ENCODE data around the gene BPIFB6.

BPIFB6 gene

DNA sequence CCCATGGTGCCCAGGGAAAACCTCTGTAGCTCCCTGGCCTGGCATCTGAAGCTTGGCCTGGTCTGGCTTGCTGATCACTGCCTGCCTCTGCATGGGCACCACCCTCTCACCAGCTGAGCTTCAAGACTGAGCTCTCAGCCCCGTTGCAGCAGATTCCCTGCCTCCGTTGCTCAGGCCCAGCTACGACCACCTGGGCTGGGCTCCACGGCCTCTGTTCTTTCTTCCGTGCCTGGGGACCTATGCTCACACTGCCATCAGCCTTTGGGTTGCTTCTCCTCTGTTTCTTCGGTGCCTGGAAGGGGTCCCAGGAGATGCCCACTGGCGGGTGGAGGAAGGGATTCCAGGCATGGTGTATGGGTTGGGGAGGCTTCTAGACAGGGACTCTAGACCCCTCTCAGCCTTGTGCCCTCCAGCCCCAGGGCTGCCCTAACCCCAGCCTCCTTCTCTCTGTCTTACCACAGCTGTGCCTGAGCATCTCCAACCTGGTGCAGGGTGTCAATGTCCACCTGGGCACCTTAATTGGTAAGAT lies 14.8 kb upstream of the BPIFB6 start:
- DNase-seq (ENCODE audit: low read depth): no peak

DNA sequence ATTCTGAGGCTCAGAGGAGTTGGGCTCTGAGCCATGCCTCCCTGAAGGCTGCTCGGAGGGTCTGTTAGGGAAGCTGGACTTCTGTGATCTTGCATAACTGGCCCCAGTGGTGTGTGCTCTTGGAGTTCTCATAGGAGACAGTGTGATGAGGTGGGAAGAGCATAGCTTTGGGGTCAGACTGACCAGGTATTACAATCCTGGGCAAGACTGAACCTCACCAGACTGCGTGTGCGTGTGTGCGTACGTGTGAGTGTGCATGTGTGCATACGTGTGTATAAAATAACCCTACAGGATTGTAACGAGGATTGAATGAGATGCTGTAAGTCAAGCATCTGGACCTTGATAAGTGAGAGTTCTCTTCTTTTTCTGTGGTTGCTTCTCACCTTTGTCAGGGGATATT lies 13.9 kb upstream of the BPIFB6 start:
- DNase-seq (ENCODE audit: low read depth): no peak

DNA sequence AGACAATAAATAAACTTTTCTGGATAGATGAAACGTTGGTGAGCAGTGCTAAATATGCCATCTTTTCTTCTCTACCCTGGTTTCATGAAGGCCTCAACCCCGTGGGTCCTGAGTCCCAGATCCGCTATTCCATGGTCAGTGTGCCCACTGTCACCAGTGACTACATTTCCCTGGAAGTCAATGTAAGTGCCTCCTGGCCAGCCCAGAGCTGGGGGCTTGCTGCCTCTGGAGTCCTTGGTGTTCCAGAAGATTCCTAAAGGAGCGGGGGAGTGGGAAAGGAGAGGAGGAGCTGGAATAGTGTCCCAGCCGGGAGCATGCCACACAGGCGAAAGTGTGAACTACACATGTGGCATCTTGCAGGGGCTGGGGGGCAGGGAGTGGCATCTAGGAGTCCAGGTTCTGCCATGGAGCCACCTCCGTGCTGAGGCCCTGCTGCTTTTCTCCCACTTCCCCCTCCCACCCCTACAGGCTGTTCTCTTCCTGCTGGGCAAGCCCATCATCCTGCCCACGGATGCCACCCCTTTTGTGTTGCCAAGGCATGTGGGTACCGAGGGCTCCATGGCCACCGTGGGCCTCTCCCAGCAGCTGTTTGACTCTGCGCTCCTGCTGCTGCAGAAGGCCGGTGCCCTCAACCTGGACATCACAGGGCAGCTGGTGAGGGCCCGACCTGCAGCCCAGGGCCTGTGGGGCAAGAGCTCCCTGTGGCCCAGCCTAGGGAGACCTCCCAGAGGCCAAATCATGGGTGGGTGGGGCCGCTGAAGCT lies 13.1 kb upstream of the BPIFB6 start:
- DNase-seq (ENCODE audit: low read depth): no peak

DNA sequence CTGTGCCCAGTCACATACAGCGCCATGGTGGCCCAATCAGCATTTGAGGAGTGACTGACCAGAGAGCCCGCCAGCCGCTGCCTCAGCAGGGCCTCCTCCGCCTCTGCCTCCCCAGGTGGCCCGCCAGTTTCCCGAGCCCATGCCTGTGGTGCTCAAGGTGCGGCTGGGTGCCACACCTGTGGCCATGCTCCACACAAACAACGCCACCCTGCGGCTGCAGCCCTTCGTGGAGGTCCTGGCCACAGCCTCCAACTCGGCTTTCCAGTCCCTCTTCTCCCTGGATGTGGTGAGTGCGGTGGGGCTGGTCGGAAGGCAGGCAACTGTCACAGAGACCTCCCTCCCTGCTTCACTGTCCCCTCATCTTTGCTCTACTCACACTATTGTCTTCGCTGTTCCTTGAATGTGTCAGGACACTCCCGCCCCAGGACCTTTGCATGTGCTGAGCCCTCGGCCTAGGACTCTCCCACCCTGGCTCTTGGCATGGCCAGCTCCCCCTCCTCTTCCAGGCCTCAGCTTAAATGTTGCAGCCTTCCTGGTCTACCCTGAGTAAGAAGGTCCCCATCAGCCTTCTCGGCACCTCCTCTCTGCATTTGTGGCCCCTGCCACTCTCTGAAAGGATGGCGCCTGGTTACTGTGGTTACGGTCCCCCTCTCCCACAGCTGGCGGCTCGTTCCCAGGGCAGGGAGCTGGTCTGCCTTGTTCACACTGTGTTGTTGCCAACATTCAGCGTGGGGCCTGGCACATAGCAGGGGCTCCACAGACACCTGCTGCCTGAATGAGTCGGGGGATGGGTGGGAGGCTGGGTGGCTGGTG lies 11.8 kb upstream of the BPIFB6 start:
- DNase-seq (ENCODE audit: low read depth): no peak

GRCh38 chr20:33020278-33021161 lies 10.9 kb upstream of the BPIFB6 start:
- DNase-seq (ENCODE audit: low read depth): no peak

GRCh38 chr20:33021879-33022278 lies 9.6 kb upstream of the BPIFB6 start:
- DNase-seq (ENCODE audit: low read depth): no peak

DNA sequence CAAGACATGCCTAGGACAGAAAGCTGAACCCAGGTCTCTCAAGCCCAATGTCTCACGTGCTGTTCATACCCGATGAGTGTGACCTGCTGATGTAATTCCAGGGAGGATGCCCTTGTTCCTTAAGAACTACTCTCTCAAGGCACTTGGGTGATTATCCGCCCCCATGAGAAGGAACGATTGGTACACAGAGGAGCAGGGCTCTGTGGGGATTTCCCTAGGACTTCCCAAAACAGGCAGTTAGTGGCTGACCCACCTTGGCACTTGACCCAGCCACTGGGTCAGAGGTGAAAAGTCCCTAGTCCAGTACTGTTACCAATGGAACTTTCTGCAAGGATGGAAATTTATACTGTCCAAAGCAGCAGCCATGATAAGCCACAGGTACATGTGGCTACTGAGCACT lies 9.2 kb upstream of the BPIFB6 start:
- no peak for DNase-seq (ENCODE audit: low read depth)

DNA sequence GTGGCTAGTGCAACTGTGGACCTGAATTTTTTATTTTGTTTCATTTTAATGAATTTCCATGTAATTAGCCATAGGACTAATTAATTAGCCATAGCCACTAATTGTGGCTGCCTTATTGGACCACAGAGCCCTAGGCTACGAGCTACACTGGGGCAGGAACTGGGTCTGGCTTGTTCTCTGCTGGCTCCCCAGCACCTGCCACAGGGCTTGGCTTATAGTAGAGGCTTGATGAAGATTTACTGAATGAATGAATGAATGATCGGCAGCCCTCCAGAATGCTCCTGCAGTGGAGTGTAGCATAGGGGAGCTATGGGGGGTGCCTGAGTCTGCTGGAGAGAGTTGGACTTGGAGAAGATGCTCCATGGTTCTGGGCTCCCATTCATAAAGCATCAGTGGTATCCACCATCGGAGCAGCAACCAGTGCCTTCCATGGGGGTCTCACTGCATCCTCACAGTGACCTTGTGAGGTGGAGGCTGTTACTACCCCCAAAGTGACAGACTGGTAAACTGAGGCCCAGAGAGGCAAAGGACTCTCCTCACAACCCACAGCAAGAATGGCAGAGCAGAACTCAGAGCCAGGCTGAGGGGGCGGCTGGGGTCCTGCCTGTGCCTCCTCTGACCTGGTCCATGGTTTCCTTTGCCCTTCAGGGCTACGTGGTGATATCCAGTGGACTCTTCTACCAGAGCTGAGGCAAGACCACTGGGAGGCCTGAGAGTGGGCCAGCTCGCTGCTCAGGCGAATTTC lies 8.6 kb upstream of the BPIFB6 start:
- no peak for DNase-seq (ENCODE audit: low read depth)

DNA sequence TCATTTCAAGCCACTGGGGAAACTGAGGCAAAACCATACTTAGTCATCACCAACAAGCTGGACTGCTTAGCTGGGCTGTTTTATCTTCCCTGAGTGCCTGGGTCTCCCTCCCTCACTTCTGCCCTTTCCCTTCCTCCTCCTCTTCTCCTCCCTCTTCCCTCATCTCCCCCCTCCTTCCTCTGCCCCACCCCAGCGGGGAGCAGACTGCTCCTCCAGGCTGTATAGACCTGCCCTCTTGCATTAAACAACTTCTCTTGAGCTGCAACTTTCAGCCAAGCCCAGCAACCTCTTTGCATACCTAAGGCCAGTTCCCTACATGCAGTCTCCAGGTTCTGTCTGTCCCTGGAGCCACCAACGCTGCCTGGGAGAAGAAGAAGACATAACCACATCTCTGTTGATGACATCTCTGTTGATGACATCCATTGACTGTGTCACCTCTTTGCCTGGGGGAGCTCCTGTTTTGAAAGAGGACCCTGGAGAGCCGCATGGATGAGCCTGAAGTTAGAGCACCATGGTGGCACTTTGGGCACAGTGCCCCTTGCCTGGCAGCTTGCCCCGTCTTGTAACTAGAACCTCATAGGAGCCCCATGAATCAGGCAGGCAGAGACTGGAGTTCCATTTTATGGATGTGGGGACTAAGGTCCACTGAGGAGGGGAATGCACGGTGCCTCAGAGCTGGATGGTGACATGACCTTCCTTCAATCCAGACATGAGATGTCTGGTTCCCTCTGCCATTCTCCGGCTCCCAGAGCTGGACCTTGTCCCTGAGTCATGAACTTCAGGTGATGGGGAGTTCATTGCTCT lies 7.8 kb upstream of the BPIFB6 start:
- no peak for DNase-seq (ENCODE audit: low read depth)

DNA sequence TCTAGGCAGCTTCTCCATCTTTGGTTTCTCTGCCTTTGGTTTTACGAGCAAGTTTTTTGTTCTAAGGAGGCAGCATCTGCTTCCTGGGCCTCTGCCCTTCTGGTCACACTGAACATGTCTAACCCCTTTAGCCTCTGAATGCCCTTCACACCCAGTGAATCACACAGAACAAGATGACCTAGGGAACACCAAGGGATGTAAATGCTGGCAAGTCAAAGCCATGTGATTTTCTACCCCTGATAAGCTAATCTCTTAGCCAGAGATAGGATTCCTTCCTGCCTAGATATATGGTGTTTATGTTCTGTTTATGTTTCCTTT lies 7.2 kb upstream of the BPIFB6 start:
- no peak for DNase-seq (ENCODE audit: low read depth)

GRCh38 chr20:33024609-33025317 lies 6.7 kb upstream of the BPIFB6 start:
- no peak for DNase-seq (ENCODE audit: low read depth)

- DNase-seq (ENCODE audit: low read depth): no peak
Measured at GRCh38 chr20:33025318-33025876, 6.1 kb upstream of the BPIFB6 start.

GRCh38 chr20:33026072-33026778 lies 5.2 kb upstream of the BPIFB6 start:
- DNase-seq (ENCODE audit: low read depth): no peak

- no peak for DNase-seq (ENCODE audit: low read depth)
Measured at GRCh38 chr20:33026779-33027759, 4.4 kb upstream of the BPIFB6 start.

GRCh38 chr20:33027769-33028751 lies 3.4 kb upstream of the BPIFB6 start:
- DNase-seq (ENCODE audit: low read depth): no peak

DNA sequence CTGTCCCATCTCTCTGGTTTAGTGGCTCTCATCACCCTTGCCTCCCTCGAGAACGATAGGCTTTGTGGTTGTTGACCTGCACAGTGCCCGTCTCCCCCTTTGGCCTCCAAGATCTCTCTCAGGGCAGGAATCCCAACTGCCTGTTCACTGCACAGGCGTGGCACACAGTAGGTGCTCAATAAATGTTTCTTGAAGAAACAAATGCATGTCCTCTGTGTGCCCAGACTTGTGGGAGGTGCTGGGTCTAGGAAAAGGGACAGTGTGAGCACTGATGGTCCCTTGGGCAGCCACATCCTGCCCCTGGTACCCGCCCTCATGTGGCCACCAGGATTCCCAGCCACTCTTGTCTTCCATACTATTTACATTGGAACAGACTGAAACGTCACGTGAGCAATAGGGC lies 2.6 kb upstream of the BPIFB6 start:
- DNase-seq (ENCODE audit: low read depth): no peak

DNA sequence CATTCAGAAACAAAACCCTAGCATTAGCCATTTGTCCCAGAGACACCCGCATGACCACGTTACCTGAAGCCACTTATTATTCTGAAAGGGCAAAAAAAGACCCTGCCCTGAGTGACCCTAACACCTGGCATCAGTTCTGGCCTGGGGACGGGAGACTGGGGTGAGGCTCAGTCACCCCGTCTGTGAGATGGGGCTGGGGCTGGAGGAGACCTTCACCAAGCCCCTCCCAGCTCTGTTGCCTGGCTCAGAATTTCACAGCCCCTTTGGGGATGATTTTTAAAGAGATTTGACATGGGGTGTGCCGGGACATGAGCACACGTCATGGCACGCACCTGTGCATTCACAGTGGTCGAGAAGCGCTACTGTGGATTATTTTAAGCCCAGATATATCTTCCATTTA lies 1.4 kb upstream of the BPIFB6 start:
- DNase-seq (ENCODE audit: low read depth): no peak

All from activated T-helper 1 cell treated with Interleukin-2 at 50 U/mL for 16 hours (primary cell).